GM18520 (cell line): ENCODE results near the gene LMX1B.
"Not testable (repeated sequence)": the region's sequence is repeated elsewhere in the genome, so short reads cannot be mapped to it uniquely, and the experiment has no call there.

Experiments
- ATAC-seq: cut with Tn5 transposase; IDR thresholded peaks from one replicate; pipeline ENCODE4 v1.9.1; 2021; ENCODE audit not compliant: unreplicated experiment

LMX1B gene

DNA sequence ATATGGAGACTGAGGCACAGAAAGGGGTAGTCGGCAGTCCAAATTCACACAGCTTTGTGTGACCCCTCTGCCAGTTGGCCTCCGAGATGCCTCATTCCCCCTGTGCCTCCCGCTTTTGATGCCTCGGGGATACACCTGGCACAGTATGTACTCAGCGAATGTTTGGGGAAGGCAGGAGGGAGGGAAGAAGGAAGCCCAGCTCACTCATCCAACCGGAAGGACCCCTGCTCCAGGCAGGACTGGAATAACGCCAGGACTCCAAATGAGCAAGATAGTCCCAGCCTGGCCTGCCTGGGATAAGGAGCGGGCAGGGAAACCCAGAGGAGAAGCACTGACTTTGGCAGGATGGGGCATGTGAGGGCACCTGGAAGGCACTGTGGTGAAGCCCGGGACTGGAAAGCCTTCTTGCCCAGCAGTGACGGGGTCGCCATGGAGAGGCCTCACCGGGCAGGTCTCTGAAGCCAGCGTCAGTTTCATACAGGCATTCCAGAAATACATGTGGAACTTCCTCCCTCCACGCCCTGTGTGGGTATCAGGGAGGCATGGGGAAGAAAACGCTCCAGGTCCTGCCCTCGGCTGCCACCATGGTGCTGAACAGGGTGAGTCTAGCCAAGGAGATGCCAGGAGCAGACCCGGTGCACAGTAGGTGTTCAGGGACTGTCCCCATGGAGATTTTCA lies 20.3 kb downstream of the LMX1B start:
- ATAC-seq: no peak

- ATAC-seq: no peak
These were observed 21.3 kb downstream of the LMX1B start for GRCh38 chr9:126635061-126635460.

- ATAC-seq: no peak
These were observed 22.1 kb downstream of the LMX1B start for GRCh38 chr9:126635661-126636439.

DNA sequence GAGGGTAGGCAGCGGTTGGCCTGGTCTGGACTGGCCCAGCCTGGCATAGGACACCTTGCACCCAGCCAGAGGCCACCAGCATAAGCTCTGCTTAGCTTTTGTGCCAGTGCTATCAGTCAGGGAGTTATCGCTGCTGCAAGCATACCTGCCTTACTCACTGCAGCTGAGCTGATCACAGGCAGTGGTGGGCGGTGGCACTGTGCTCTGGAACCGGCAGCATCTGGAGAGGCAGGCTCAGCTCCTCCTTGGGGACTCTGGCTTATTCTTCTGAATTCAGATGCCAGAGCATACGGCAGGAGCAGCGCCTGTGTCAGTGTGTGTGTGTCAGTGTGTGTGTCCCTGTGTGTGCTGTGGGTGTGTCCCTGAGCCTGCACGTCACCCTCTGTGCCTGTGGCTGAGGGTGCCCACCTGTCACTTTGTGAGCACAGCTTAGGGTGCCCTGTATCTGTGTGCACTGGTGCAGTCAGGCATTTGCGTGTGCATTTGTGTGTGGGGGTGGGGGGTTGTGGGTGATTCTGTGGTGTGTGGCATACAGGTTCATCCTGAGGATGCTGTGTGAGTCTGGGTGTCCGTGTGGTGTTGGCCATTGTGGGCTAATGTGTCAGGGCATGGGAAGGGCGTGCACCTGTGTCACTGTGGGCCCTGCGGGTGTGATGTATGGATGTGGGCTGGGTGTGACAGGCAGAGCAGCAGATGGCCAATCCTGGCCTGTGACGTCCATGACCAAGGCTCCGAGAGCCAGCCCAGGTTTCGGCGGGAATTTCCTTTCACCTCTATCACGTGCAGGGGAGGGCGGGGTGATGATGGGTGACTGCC lies 23.5 kb downstream of the LMX1B start:
- no peak for ATAC-seq

DNA sequence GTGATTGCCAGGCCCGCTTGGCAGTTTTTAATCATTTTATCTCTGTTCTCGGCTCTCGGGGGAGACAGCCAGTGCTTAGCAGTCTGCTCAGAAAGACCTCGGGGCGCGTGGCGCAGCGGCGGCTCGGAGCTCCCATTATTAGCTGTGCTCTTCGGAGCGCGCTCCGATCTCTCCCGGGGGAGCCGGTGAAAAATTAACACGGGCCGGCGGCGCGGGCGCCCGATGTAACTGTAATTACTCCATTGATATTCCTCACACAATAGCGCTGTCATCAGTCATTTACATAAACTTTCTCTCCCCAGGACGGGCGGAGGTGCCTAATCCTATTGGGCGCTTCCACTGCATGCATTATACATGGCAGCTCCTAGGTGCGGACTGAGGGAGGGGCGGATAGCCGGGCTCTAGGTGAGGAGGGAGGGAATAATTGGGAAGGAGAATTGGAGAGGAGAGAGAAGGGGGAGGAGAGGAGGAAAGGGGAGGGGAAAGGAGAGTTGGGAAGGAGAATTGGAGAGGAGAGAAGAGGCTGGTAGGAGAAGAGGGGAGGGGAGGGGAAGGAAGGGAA lies 24.9 kb downstream of the LMX1B start:
- no peak for ATAC-seq

GRCh38 chr9:126639318-126640000 lies 25.7 kb downstream of the LMX1B start:
- ATAC-seq: no peak

DNA sequence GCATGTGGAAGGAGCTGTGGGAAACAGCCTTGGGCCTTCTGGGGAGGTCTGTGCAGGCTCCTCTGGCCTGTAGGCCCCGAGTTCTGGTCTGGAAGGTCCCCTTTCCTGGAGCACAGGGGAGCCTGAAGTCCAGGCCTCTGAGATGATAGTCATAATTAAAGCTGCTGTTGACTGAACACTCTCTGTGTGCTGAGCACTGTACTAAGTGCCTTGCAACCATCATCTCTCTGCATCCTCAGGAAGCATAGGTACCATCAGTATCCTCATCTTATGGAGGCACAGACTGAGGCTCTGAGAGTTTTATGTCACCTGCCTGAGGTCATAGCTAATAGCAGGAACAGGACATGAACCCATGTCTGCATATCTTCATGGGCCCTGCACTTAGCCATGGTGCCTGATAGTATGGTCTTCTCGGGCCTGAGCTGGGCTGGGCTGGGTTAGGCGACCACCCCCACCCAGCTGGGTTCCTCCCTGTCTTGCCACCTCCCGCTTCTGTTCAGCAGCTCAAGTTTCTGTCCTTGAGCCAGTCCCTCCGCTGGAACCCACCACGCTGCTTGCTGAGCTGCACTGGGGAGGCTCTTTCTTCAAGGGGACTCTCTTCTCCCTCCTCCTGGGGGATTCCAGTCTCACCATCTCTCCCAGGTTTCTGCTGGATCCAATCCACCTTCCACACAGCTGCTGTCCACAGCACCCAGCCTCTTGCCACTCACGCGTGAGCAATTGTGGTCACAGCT lies 27.6 kb downstream of the LMX1B start:
- no peak for ATAC-seq

DNA sequence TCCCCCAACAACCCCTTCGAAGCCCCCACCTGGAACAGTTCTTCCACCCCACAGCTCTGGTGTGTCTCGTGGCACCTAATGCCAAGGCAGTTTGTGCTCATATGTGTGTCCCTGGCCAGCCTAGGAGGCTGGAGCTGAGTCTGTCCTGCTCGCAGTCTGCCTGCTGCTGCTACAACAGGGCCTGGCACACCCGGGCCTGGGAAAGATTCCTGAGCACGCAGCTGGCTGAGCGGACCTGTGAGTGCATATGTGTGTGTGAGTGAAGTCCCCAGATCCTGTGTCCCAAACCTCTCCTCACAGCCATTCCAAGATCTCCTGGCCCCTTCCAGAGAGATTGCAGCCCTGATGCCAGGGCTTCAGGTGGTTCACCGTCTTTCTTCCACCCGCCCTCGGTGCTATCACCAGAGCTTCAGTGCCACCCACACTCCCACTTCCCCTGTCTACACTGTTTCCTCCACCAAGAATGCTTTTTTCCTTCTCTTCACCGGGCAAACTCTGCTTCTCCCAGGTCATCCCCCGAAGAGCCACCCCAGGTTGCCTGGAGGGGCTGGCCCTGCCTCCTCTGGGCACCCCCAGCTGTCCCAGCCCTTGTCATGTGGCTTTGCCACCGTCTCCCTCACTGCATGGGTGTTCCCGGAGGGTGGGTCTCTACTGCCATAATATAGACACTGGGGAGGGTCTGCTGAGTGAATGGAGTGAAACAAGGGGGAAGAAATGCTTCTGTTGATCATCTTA lies 28.4 kb downstream of the LMX1B start:
- ATAC-seq: no peak

- ATAC-seq: no peak
These were observed 29.1 kb downstream of the LMX1B start for GRCh38 chr9:126642839-126643238.

- no peak for ATAC-seq
These were observed 30.3 kb downstream of the LMX1B start for GRCh38 chr9:126643945-126644527.

GRCh38 chr9:126646162-126646561 lies 32.4 kb downstream of the LMX1B start:
- ATAC-seq: no peak

- no peak for ATAC-seq
These were observed 34.1 kb downstream of the LMX1B start for GRCh38 chr9:126647585-126648411.

GRCh38 chr9:126649477-126649876 lies 35.7 kb downstream of the LMX1B start:
- no peak for ATAC-seq

DNA sequence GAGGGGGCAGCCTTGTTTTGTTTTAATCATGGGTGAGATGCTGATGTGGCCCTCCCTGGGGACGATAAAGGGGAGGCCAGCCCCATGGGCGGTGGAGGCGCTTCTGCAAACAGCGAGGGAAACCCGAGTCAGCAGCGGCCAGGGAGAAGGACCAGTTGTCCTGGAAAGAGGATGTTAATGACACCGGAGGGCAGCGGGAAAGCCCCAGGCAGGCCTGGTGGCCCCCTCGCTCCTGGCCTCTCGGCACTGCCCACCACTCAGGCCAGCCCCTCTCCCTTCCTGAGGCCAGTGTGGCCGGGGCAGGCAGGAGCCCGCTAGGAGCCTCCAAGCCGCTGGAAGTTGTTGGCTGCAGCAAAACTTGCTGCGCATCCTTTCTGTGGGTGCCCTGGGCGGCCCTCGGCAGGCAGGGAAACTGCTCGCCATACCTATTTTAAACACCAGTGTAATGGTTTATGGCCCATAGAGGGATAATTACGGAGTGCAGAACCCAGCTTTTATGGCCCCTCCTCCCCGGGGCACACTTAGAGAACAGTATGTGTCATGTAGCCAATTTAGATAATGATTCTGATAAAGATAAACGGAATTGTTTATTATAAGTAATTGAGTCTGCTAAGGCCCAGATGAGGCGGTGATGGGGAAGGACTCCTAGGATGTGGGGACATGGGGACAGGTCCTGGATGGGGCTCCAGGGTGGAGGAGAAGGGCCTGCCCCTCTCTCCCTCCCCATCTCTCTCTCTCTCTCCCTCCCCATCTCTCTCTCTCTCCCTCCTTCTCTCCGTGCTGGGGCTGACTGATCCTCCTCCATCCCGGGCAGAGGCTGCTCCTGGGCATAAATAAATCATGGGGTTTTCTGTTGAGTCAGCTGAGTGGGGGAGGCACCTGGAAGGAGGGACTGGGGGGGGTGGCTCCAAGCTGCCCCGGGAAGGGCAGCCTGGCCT lies 36.9 kb downstream of the LMX1B start:
- no peak for ATAC-seq

- ATAC-seq: no peak
These were observed 38.4 kb downstream of the LMX1B start for GRCh38 chr9:126652140-126652582.

DNA sequence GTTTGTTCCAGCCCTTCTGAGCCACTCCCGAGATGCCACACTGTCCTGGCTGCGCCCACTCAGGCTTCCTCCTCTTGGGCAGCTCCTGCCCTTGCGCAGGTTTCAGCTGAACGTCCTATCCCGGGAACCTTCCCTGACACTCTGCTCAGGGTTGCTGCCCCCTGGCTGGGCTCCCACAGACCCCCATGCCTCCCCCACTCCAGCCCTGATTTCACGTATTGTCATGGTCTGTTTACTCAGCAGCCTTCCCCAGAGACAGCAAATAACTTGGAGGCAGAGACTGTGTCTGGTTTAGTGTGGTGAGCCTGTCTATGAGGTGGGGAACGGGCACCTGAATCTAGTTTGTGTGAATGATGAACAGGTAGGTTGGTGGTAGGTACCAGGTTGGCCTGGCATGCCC lies 40.4 kb downstream of the LMX1B start:
- ATAC-seq: no peak

GRCh38 chr9:126656214-126656613 lies 42.5 kb downstream of the LMX1B start:
- not testable (repeated sequence) for ATAC-seq
